ENCODE results near the gene ELMOD1. TPM values are rescaled to one million over a fixed set of nuclear protein-coding genes. Genes with fewer than 3 reads are reported as not detected.

The ELMOD1 gene
- total and polyA plus RNA-seq, 2 of the 4 experiments (the other 2 are of a cell fraction), result 0.18 to 0.29 TPM

DNA sequence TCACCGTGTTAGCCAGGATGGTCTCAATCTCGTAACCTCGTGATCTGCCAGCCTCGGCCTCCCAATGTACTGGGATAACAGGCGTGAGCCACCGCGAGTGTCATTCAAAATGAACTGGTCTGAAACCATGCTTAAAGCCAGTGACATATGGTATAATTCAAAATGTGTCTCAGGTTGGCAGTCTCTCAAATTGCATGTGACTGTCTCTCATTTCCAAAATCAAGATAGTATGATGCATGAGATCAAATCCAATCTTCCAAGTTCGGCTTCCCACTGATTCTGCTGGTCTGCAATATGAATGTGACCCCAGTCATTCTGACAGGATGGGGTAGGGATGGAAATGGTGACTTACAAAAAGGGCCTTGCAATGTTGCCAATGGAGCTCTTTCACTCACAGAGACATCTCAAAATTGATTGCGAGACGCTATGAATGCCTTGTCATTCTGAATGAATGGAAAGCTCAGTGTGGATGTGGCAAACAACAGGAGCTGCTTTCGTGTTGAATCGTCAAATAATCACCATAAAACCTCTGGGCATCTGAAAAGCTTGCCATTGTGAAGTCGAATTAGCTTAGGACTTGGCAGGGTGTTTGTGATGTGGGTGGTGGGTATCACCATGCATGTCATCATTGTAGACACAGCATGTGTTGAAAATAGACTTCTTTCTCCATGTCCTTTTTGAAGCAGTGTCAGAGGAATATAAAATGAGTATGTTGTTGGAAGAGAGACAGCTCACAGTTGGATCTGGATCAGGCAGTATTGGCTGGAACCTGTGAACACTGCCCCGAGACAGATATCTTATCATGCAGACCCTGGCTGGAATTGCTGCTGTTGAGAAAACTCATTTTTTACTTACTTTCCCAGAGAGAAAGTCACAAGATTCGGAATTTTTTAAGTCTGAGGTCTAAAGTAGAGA lies 108.7 kb downstream of the ELMOD1 start (continued):
- TF ChIP-seq MAZ (IDR thresholded peaks at IDR 0.05; ENCODE audit: borderline replicate concordance, low read depth, low read length), result no peak

GRCh38 chr11:107702109-107702660 lies 111.2 kb downstream of the ELMOD1 start:
- H2AK5ac ChIP-seq (ENCODE audit: low read depth, low read length), result peak overlapping the region; percentile 9; the same call in 1 of the 2 replicates
- peak overlapping the region; percentile 40; the same call in 1 of the 2 replicates for H3K4me2 ChIP-seq (ENCODE audit: low read depth, low read length)
- dilution Hi-C loops (cut with HindIII; ENCODE audit: low sequenced_read_pairs, unreplicated experiment) (no loop called here), in situ Hi-C loops (cut with MboI; ENCODE audit: low sequenced_read_pairs) (no loop called here), intact Hi-C loops (cut with micrococcal nuclease) (no loop called here)
- no peak overlapping the region; the same call in 1 of the 2 replicates for H2BK120ac ChIP-seq (ENCODE audit: low read depth, low read length)
- no peak overlapping the region for H3K4me3 ChIP-seq (ENCODE audit: insufficient read depth, low read depth, low read length)
- H2AFZ ChIP-seq (replicated peaks; ENCODE audit: low read length, poor library complexity), result no peak overlapping the region
- no peak overlapping the region for H3K9ac ChIP-seq (ENCODE audit: low read depth, low read length)
- H3K56ac ChIP-seq (ENCODE audit: extremely low read depth, insufficient read depth, low read length), result no peak overlapping the region
- H4K20me1 ChIP-seq (ENCODE audit: insufficient read depth, low read length), result no peaks in the 10 kb centered on the region
- H3K9me1 ChIP-seq (ENCODE audit: insufficient read depth, low read length), result no peaks in the 10 kb centered on the region
- ChIA-PET CTCF (no interaction called here), POLR2A (ENCODE audit: unreplicated experiment) (no interaction called here)
- no peak overlapping the region for H4K8ac ChIP-seq (ENCODE audit: low read depth in 2 of 2, low read length in 2 of 2)
- no peaks in the 10 kb centered on the region for H3K9me3 ChIP-seq (ENCODE audit: control insufficient read depth, insufficient read depth, low read length)
- H4K5ac ChIP-seq (ENCODE audit: low read depth, low read length), result peak overlapping the region; percentile 13; the same call in 1 of the 2 replicates
- peak overlapping the region; percentile 67; the same call in 1 of the 2 replicates for H3K18ac ChIP-seq (ENCODE audit: low read depth, low read length)
- peaks cover 7% of the 10 kb centered on the region for H3K4me1 ChIP-seq (ENCODE audit: control insufficient read depth, insufficient read depth, low read length)
- DNase-seq (no peak), ATAC-seq (ENCODE audit: low read depth) (no peak)
- H2BK20ac ChIP-seq (ENCODE audit: low read depth, low read length), result peak overlapping the region; percentile 17; the same call in 1 of the 2 replicates
- H2BK5ac ChIP-seq (ENCODE audit: low read depth, low read length, poor library complexity, severe bottlenecking), result no peak overlapping the region
- no TSS peak for BruUV-seq (replicated peaks)
- no peaks in the 10 kb centered on the region for H3K79me1 ChIP-seq (ENCODE audit: low read depth in 1 of 2, low read length in 2 of 2)
- H3K4ac ChIP-seq (ENCODE audit: low read depth, low read length), result no peak overlapping the region
- no peaks in the 10 kb centered on the region for H3K36me3 ChIP-seq (ENCODE audit: control insufficient read depth, insufficient read depth, low read length)
- H2AK9ac ChIP-seq (replicated peaks; ENCODE audit: low read depth, low read length, poor library complexity), result no peak overlapping the region
- H3K14ac ChIP-seq (replicated peaks; ENCODE audit: low read depth, low read length), result peak overlapping the region; percentile 26; the same call in 1 of the 2 replicates
- peak overlapping the region; percentile 34; the same call in 1 of the 2 replicates for H4K91ac ChIP-seq (ENCODE audit: insufficient read depth, low read depth, low read length)
- no peaks in the 10 kb centered on the region for H3K27me3 ChIP-seq (ENCODE audit: control insufficient read depth, insufficient read depth, low read length)
- H3K27ac ChIP-seq (ENCODE audit: insufficient read depth, low read length), result no peak overlapping the region
- no peak overlapping the region for H3K23ac ChIP-seq (ENCODE audit: low read depth, low read length)
- H2BK15ac ChIP-seq (ENCODE audit: low read depth, low read length), result peak overlapping the region; percentile 11; the same call in 1 of the 3 replicates
- WGBS, 2 experiments (ENCODE audit: extremely low coverage in 2 of 2, insufficient read length in 1 of 2), result no CpG with 5 or more reads among the region's 7 CpGs
- TF ChIP-seq RAD21 (IDR thresholded peaks at IDR 0.05; ENCODE audit: low read length) (no peak), USF2 (IDR thresholded peaks at IDR 0.05; ENCODE audit: low read depth, low read length) (no peak), RCOR1 (IDR thresholded peaks at IDR 0.05; ENCODE audit: insufficient replicate concordance, low read length) (no peak), MAZ (IDR thresholded peaks at IDR 0.05; ENCODE audit: borderline replicate concordance, low read depth, low read length) (no peak), CTCF (conservative IDR thresholded peaks at IDR 0.05; ENCODE audit: low read depth, low read length) (no peak), MXI1 (IDR thresholded peaks at IDR 0.05; ENCODE audit: borderline replicate concordance, low read depth, low read length) (no peak), RFX5 (IDR thresholded peaks at IDR 0.05; ENCODE audit: low read depth, low read length) (no peak), CEBPB (IDR thresholded peaks at IDR 0.05; ENCODE audit: low read depth, low read length) (no peak), MAFK (IDR thresholded peaks at IDR 0.05; ENCODE audit: low read depth, low read length) (no peak)
- TF ChIP-seq, protein P1, sequence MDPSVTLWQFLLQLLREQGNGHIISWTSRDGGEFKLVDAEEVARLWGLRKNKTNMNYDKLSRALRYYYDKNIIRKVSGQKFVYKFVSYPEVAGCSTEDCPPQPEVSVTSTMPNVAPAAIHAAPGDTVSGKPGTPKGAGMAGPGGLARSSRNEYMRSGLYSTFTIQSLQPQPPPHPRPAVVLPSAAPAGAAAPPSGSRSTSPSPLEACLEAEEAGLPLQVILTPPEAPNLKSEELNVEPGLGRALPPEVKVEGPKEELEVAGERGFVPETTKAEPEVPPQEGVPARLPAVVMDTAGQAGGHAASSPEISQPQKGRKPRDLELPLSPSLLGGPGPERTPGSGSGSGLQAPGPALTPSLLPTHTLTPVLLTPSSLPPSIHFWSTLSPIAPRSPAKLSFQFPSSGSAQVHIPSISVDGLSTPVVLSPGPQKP (IDR thresholded peaks at IDR 0.05; ENCODE audit: borderline replicate concordance, low read depth, low read length), result no peak
